Measurements from ENCODE around the gene AHDC1. TPM values are rescaled to one million over a fixed set of nuclear protein-coding genes. Genes with fewer than 3 reads are reported as not detected.

AHDC1 gene
- total RNA-seq, 4 donors from 2014 or later: 14.7 to 54.3 (median 35.4) TPM

DNA sequence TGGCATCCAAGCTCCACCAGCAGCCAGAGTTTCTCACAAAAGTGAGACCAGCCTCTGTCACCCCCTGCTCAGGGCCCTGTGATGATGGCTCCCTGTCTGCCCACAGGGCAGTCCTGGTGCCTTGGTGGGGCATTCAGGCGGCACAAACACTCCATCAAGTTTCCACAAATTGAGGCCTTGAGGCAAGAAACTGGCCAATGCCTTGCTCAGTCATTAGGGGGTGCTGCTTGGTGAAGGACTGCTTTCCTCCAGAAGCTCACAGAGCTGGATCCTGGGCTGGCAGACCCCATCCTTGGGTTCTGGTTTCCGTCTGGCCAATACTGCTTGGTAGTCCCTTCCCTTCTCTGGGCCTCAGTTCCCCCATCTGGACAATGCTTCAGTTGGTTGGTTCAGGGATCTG, 12.5 kb upstream of the AHDC1 start:
- 100% methylated on average over 1 of the region's 2 CpGs for WGBS
- Histone ChIP-seq H3K4me1 (peaks cover 5 to 13% (median 8%) of the 10 kb centered on the region in 4 donors), H3K27me3 (peaks cover 0 to 20% (median 0%) of the 10 kb centered on the region in 4 donors), H3K9me3 (no peaks in the 10 kb centered on the region), H3K27ac (replicated peaks in 1 of 4) (no peak overlapping the region), H3K36me3 (no peaks in the 10 kb centered on the region), H3K4me3 (no peak overlapping the region)
- DNase-seq (ENCODE audit: extremely low spot score): no peak
- TF ChIP-seq EP300 (IDR thresholded peaks at IDR 0.05): no peak
- TF ChIP-seq, protein P1, sequence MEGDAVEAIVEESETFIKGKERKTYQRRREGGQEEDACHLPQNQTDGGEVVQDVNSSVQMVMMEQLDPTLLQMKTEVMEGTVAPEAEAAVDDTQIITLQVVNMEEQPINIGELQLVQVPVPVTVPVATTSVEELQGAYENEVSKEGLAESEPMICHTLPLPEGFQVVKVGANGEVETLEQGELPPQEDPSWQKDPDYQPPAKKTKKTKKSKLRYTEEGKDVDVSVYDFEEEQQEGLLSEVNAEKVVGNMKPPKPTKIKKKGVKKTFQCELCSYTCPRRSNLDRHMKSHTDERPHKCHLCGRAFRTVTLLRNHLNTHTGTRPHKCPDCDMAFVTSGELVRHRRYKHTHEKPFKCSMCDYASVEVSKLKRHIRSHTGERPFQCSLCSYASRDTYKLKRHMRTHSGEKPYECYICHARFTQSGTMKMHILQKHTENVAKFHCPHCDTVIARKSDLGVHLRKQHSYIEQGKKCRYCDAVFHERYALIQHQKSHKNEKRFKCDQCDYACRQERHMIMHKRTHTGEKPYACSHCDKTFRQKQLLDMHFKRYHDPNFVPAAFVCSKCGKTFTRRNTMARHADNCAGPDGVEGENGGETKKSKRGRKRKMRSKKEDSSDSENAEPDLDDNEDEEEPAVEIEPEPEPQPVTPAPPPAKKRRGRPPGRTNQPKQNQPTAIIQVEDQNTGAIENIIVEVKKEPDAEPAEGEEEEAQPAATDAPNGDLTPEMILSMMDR (IDR thresholded peaks at IDR 0.05): no peak
- no peak for TF ChIP-seq POLR2A (IDR thresholded peaks at IDR 0.05; ENCODE audit: low read depth)
- no peak for TF ChIP-seq POLR2AphosphoS5 (IDR thresholded peaks at IDR 0.05)
- intact Hi-C loops (cut with DNase I): loop anchor here (10.0 kb wide), 1 partner anchor 292 kb away; the partner anchor contains the start of gene TMEM222

DNA sequence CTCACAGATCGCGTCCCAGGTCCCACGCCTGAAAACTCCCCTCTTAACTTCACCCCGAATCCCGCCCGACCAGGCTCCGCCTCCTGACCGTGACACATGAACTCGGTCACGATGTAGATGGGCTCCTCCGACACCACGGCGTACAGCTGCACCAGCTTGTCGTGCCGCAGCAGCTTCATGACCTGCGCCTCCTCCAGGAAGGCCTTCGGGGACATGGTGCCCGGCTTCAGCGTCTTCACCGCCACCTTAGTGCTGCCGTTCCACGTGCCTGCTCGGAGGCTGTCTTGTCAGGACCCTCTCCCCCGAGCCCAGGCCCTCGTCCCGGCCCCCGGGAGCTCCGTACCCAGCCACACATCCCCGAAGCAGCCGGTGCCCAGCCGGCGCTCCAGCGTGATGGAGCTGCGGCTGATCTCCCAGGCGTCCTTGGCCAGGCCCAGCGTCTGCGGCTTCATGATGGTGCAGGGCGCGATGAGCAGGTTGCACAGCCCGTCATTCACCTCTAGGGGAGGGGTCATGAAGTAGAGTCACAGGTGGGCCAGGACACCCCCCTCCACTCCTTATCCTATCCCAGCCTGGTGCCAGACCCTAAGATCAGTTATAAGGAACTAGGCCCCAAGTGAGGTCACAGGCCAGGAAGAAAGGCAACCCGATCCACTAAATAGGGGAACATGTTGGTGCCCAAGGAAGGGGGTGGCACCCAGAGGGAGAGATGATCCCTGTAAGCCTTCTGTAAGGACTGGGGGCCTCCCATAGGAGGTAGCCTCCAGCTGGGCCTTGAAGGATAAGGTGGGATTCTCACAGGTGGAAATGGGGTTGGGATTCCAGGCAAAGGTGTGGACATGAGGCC, 11.6 kb upstream of the AHDC1 start:
- DNase-seq (ENCODE audit: extremely low spot score): no peak
- Histone ChIP-seq H3K27ac (replicated peaks in 1 of 4) (no peak overlapping the region), H3K36me3 (no peaks in the 10 kb centered on the region), H3K4me1 (peaks cover 5 to 12% (median 7%) of the 10 kb centered on the region in 4 donors), H3K27me3 (peaks cover 0 to 20% (median 0%) of the 10 kb centered on the region in 4 donors), H3K9me3 (no peaks in the 10 kb centered on the region), H3K4me3 (no peak overlapping the region)
- intact Hi-C loops (cut with DNase I): loop anchor here (10.0 kb wide), 1 partner anchor 291 kb away; the partner anchor contains the start of gene TMEM222
- WGBS: 84% methylated on average over 37 of the region's 41 CpGs
- TF ChIP-seq POLR2A (IDR thresholded peaks at IDR 0.05; ENCODE audit: low read depth) (no peak), POLR2AphosphoS5 (IDR thresholded peaks at IDR 0.05) (no peak)
- TF ChIP-seq, protein P1 (IDR thresholded peaks at IDR 0.05): no peak

DNA sequence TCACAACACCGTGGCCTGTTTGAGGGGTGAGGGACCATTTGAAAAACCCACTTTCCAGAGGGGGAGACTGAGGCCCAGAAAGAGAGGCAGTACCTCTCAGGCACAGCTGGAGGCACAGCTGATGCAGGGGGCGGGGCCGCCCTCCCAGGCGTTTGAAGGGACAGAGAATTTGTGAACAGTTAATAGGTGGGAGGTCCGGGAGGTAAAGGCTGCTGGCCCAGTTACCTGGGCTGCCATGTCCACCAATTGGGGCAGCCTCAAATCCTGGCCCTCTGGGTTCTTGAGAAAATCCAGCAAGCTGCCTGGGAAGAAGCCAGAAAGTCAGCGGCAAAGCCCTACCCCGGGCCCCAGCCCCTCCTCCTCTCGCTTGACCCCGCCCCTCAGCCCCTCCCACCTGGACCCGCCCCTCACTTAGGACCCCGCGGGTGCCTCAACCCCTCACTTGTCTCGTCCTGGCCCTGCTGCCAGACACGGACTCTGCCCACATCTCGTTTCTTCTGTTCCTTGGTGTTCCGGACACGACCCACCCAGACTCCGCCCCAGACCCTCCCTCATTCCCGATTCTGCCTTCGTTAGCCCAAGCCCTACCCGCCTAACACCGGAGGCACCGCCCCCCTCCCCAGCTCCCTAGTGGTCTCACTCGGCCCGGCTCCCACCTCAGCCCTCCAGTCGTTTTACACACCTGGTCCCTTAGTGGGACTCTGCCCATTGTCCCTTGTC, 10.8 kb upstream of the AHDC1 start:
- no peak for DNase-seq (ENCODE audit: extremely low spot score)
- intact Hi-C loops (cut with DNase I): loop anchor here (10.0 kb wide), 1 partner anchor 290 kb away; the partner anchor contains the start of gene TMEM222
- H3K27me3 ChIP-seq: peaks cover 0 to 20% (median 0%) of the 10 kb centered on the region in 4 donors
- WGBS: 29% methylated on average over 26 of the region's 26 CpGs
- TF ChIP-seq POLR2AphosphoS5 (IDR thresholded peaks at IDR 0.05): no peak
- TF ChIP-seq POLR2A (IDR thresholded peaks at IDR 0.05; ENCODE audit: low read depth): no peak
- no peak for TF ChIP-seq EP300 (IDR thresholded peaks at IDR 0.05)
- TF ChIP-seq, protein P1 (IDR thresholded peaks at IDR 0.05): no peak
- H3K36me3 ChIP-seq: no peaks in the 10 kb centered on the region
- no peak overlapping the region for H3K4me3 ChIP-seq
- no peak overlapping the region for H3K27ac ChIP-seq (replicated peaks in 1 of 4)
- H3K4me1 ChIP-seq: peaks cover 5 to 12% (median 7%) of the 10 kb centered on the region in 4 donors
- H3K9me3 ChIP-seq: no peaks in the 10 kb centered on the region

DNA sequence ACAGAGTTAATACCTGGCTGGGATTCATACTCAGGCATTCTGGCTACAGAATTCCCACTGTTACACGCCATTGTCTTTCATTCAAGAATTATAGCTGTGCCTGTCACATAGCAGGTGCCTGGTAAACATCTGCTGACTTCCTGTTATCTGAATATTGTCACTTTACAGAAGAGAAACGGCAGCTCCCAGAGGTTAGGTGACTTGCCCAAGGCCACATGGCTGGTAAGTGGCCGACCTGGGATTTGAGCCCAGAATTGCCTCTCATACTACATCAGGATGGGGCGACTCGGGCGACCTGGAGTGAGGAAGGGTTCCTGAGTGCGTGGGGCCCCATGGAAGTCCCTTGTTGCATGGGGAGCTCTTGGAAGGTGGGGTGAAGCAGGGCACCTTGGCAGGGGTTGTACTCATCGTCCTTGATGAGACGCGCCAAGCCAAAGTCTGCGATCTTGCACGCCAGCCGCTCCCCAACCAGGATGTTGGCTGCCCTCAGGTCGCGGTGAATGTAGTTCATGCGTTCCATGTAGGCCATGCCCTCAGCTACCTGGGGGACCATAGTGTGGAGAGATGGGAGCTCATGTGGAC, 10.2 kb upstream of the AHDC1 start:
- Histone ChIP-seq H3K4me1 (peaks cover 7 to 14% (median 10%) of the 10 kb centered on the region in 4 donors), H3K27me3 (peaks cover 0 to 20% (median 0%) of the 10 kb centered on the region in 4 donors), H3K36me3 (no peaks in the 10 kb centered on the region), H3K27ac (replicated peaks in 1 of 4) (no peak overlapping the region), H3K9me3 (no peaks in the 10 kb centered on the region), H3K4me3 (no peak overlapping the region)
- no peak for DNase-seq (ENCODE audit: extremely low spot score)
- WGBS: 90% methylated on average over 16 of the region's 16 CpGs
- intact Hi-C loops (cut with DNase I): loop anchor here (10.0 kb wide), 1 partner anchor 289 kb away; the partner anchor contains the start of gene TMEM222
- no peak for TF ChIP-seq POLR2AphosphoS5 (IDR thresholded peaks at IDR 0.05)

Measured in esophagus muscularis mucosa (tissue), 4 donors.